ENCODE measurements around the gene UBQLN3. TPM values are rescaled to one million over a fixed set of nuclear protein-coding genes. Genes with fewer than 3 reads are reported as not detected.

UBQLN3 gene
- total and polyA plus RNA-seq, 10 donors = 0.29 to 3.7 (median 0.52) TPM; not detected in 3

DNA sequence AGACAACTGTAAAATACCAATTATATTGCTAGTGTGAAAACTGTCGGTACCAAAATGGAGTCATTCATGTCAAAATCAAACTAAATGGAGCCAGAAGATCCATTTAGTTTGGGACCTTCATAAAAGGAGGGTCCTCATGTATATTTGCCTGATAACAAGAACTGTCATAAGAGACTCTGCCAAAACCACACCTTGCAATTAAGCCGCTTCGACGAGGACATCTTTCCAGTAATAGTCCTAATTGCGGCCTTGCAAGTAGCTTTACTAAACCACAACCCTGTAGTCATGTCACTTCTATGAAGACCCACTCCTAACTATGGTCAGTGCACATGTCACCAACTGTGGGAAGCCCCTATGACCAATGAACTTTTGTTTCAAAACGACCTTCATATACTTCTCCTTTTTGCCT lies 9.4 kb downstream of the UBQLN3 start:
- Histone ChIP-seq H3K27ac (no peak overlapping the region), H3K36me3 (no peaks in the 10 kb centered on the region), H3K4me3 (no peak overlapping the region), H3K27me3 (replicated peaks in 1 of 7) (no peaks in the 10 kb centered on the region), H3K4me1 (no peaks in the 10 kb centered on the region), H3K9me3 (no peaks in the 10 kb centered on the region)
- TF ChIP-seq POLR2A (IDR thresholded peaks at IDR 0.05) = no peak
- TF ChIP-seq POLR2AphosphoS5 (IDR thresholded peaks at IDR 0.05) = no peak
- TF ChIP-seq, protein P1, sequence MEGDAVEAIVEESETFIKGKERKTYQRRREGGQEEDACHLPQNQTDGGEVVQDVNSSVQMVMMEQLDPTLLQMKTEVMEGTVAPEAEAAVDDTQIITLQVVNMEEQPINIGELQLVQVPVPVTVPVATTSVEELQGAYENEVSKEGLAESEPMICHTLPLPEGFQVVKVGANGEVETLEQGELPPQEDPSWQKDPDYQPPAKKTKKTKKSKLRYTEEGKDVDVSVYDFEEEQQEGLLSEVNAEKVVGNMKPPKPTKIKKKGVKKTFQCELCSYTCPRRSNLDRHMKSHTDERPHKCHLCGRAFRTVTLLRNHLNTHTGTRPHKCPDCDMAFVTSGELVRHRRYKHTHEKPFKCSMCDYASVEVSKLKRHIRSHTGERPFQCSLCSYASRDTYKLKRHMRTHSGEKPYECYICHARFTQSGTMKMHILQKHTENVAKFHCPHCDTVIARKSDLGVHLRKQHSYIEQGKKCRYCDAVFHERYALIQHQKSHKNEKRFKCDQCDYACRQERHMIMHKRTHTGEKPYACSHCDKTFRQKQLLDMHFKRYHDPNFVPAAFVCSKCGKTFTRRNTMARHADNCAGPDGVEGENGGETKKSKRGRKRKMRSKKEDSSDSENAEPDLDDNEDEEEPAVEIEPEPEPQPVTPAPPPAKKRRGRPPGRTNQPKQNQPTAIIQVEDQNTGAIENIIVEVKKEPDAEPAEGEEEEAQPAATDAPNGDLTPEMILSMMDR (IDR thresholded peaks at IDR 0.05 in 8 of 11, conservative IDR thresholded peaks at IDR 0.05 in 3 of 11) = no peak
- no peak for DNase-seq
- intact Hi-C loops (cut with DNase I; ENCODE audit: low total_unique reads) = no loop called here
- WGBS, 5 donors = 77 to 87% (median 81%) methylated on average over 6 of the region's 6 CpGs

DNA sequence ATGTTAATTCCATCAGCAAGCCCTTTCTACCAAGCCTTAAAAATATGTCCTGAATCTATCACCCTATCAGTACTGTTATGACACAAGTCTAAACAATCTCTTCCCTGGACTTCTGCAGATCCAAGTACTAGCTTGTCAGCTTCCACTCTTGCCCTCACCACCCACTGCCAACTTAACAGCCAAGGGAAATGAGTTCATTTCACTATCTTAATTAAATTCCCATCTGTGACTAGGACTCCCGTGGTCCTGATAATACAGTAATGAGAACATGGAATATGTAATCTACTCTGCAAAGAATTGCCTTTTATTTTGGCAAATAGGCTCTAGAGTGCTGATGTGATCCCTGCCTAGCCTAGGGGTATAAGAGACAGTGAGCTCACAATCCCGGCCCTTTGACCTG lies 10.1 kb downstream of the UBQLN3 start:
- Histone ChIP-seq H3K4me3 (no peak overlapping the region), H3K4me1 (no peaks in the 10 kb centered on the region), H3K27ac (no peak overlapping the region), H3K9me3 (no peaks in the 10 kb centered on the region), H3K36me3 (no peaks in the 10 kb centered on the region), H3K27me3 (replicated peaks in 1 of 7) (no peaks in the 10 kb centered on the region)
- intact Hi-C loops (cut with DNase I; ENCODE audit: low total_unique reads) = no loop called here
- TF ChIP-seq POLR2A (IDR thresholded peaks at IDR 0.05) (no peak), POLR2AphosphoS5 (IDR thresholded peaks at IDR 0.05) (no peak)
- TF ChIP-seq, protein P1 (IDR thresholded peaks at IDR 0.05 in 8 of 11, conservative IDR thresholded peaks at IDR 0.05 in 3 of 11) = no peak
- WGBS, 5 donors = 56 to 78% (median 72%) methylated on average over 2 of the region's 2 CpGs
- no peak for DNase-seq

- Histone ChIP-seq H3K9me3 (no peaks in the 10 kb centered on the region), H3K36me3 (no peaks in the 10 kb centered on the region), H3K4me1 (no peaks in the 10 kb centered on the region), H3K27ac (no peak overlapping the region), H3K4me3 (no peak overlapping the region), H3K27me3 (replicated peaks in 1 of 7) (no peaks in the 10 kb centered on the region)
- no peak for DNase-seq
- WGBS, 5 donors = 51 to 55% (median 54%) methylated on average over 5 of the region's 5 CpGs
- TF ChIP-seq POLR2A (IDR thresholded peaks at IDR 0.05) (no peak), POLR2AphosphoS5 (IDR thresholded peaks at IDR 0.05) (no peak)
- TF ChIP-seq, protein P1 (IDR thresholded peaks at IDR 0.05 in 8 of 11, conservative IDR thresholded peaks at IDR 0.05 in 3 of 11) = no peak
- intact Hi-C loops (cut with DNase I; ENCODE audit: low total_unique reads) = no loop called here
These were observed 20.0 kb downstream of the UBQLN3 start for GRCh38 chr11:5489576-5490357.

DNA sequence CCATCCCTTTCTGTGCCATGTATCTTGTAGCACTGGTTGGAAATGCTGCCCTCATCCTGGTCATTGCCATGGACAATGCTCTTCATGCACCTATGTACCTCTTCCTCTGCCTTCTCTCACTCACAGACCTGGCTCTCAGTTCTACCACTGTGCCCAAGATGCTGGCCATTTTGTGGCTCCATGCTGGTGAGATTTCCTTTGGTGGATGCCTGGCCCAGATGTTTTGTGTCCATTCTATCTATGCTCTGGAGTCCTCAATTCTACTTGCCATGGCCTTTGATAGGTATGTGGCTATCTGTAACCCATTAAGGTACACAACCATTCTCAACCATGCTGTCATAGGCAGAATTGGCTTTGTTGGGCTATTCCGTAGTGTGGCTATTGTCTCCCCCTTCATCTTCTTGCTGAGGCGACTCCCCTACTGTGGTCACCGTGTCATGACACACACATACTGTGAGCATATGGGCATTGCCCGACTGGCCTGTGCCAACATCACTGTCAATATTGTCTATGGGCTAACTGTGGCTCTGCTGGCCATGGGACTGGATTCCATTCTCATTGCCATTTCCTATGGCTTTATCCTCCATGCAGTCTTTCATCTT lies 20.9 kb downstream of the UBQLN3 start:
- H3K27me3 ChIP-seq (replicated peaks in 1 of 7) = no peaks in the 10 kb centered on the region
- no peak overlapping the region for H3K27ac ChIP-seq
- intact Hi-C loops (cut with DNase I; ENCODE audit: low total_unique reads) = no loop called here
- WGBS, 5 donors = 83 to 97% (median 97%) methylated on average over 4 of the region's 4 CpGs
- H3K4me3 ChIP-seq = no peak overlapping the region
- no peaks in the 10 kb centered on the region for H3K4me1 ChIP-seq
- H3K9me3 ChIP-seq = no peaks in the 10 kb centered on the region
- TF ChIP-seq POLR2AphosphoS5 (IDR thresholded peaks at IDR 0.05) = no peak
- TF ChIP-seq, protein P1 (IDR thresholded peaks at IDR 0.05 in 8 of 11, conservative IDR thresholded peaks at IDR 0.05 in 3 of 11) = no peak
- no peak for TF ChIP-seq POLR2A (IDR thresholded peaks at IDR 0.05)
- no peak for DNase-seq
- H3K36me3 ChIP-seq = no peaks in the 10 kb centered on the region
